ENCODE results near the gene NBAS.

NBAS gene

GRCh38 chr2:15186118-15186517 lies 375.0 kb downstream of the NBAS start:
- ChIA-PET CTCF (no interaction called here), POLR2A (no interaction called here)
- H3K27ac ChIP-seq (ENCODE audit: extremely low read depth, low read depth, low read length): no peak overlapping the region
- no peaks in the 10 kb centered on the region for H3K4me1 ChIP-seq (ENCODE audit: control insufficient read depth, insufficient read depth, low read length)
- no peak for TF ChIP-seq ZIC2 (tag by site-specific recombination; IDR thresholded peaks at IDR 0.05)
- TF ChIP-seq ZNF114 (tag by site-specific recombination; IDR thresholded peaks at IDR 0.05): no peak
- TF ChIP-seq, protein P1, sequence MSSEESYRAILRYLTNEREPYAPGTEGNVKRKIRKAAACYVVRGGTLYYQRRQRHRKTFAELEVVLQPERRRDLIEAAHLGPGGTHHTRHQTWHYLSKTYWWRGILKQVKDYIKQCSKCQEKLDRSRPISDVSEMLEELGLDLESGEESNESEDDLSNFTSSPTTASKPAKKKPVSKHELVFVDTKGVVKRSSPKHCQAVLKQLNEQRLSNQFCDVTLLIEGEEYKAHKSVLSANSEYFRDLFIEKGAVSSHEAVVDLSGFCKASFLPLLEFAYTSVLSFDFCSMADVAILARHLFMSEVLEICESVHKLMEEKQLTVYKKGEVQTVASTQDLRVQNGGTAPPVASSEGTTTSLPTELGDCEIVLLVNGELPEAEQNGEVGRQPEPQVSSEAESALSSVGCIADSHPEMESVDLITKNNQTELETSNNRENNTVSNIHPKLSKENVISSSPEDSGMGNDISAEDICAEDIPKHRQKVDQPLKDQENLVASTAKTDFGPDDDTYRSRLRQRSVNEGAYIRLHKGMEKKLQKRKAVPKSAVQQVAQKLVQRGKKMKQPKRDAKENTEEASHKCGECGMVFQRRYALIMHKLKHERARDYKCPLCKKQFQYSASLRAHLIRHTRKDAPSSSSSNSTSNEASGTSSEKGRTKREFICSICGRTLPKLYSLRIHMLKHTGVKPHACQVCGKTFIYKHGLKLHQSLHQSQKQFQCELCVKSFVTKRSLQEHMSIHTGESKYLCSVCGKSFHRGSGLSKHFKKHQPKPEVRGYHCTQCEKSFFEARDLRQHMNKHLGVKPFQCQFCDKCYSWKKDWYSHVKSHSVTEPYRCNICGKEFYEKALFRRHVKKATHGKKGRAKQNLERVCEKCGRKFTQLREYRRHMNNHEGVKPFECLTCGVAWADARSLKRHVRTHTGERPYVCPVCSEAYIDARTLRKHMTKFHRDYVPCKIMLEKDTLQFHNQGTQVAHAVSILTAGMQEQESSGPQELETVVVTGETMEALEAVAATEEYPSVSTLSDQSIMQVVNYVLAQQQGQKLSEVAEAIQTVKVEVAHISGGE (tag by site-specific recombination; conservative IDR thresholded peaks at IDR 0.05; ENCODE audit: low read depth): no peak
- no peaks in the 10 kb centered on the region for H3K9me3 ChIP-seq (ENCODE audit: control insufficient read depth, insufficient read depth, low read depth, low read length)
- H3K4me3 ChIP-seq (ENCODE audit: low read depth, low read length): no peak overlapping the region
- no peaks in the 10 kb centered on the region for H3K36me3 ChIP-seq (ENCODE audit: control insufficient read depth in 2 of 2, insufficient read depth in 1 of 2, low read length in 2 of 2)

DNA sequence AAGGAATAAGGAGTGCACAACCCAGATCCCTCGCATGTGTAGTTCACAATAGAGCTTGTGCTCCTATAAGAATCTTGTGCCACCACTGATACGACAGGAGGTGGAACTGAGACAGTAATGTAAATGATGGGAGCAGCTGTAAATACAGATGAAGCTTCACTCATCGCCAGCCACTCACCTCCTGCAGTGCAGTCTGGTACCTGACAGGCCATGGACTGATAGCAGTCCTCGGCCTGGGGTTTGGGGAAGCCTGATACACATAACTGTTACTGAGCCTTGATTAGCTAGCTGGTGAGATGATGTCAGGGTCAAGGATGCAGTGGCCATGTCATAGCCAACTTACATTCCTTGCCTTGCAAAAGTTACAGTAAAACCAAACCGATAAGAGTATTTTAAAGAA lies 376.6 kb downstream of the NBAS start:
- Histone ChIP-seq H3K9me3 (ENCODE audit: control insufficient read depth, insufficient read depth, low read depth, low read length) (no peaks in the 10 kb centered on the region), H3K27ac (ENCODE audit: extremely low read depth, low read depth, low read length) (no peak overlapping the region), H3K4me3 (ENCODE audit: low read depth, low read length) (no peak overlapping the region), H3K36me3 (ENCODE audit: control insufficient read depth in 2 of 2, insufficient read depth in 1 of 2, low read length in 2 of 2) (no peaks in the 10 kb centered on the region), H3K4me1 (ENCODE audit: control insufficient read depth, insufficient read depth, low read length) (no peaks in the 10 kb centered on the region)
- no peak for TF ChIP-seq KLF7 (tag by site-specific recombination; IDR thresholded peaks at IDR 0.05; ENCODE audit: borderline replicate concordance)
- TF ChIP-seq ZNF148 (tag by site-specific recombination; IDR thresholded peaks at IDR 0.05; ENCODE audit: borderline replicate concordance): no peak
- no peak for TF ChIP-seq KLF16 (tag by site-specific recombination; IDR thresholded peaks at IDR 0.05)
- POLR2A ChIA-PET: no interaction called here
- CTCF ChIA-PET: no interaction called here

- no peaks in the 10 kb centered on the region for H3K36me3 ChIP-seq (ENCODE audit: control insufficient read depth in 2 of 2, insufficient read depth in 1 of 2, low read length in 2 of 2)
- no peak for TF ChIP-seq ZNF184 (tag by site-specific recombination; IDR thresholded peaks at IDR 0.05)
- no peak for TF ChIP-seq ZNF416 (tag by site-specific recombination; IDR thresholded peaks at IDR 0.05)
- no peak for TF ChIP-seq YY2 (tag by site-specific recombination; IDR thresholded peaks at IDR 0.05)
- no peak for TF ChIP-seq ZNF777 (tag by site-specific recombination; IDR thresholded peaks at IDR 0.05; ENCODE audit: borderline replicate concordance)
- TF ChIP-seq OSR2 (tag by site-specific recombination; IDR thresholded peaks at IDR 0.05): no peak
- TF ChIP-seq ZNF488 (tag by site-specific recombination; IDR thresholded peaks at IDR 0.05): no peak
- TF ChIP-seq ZNF776 (tag by site-specific recombination; IDR thresholded peaks at IDR 0.05; ENCODE audit: borderline replicate concordance): no peak
- TF ChIP-seq HOXC10 (CRISPR knock-in tag; IDR thresholded peaks at IDR 0.05): no peak
- TF ChIP-seq ZEB2 (tag by site-specific recombination; IDR thresholded peaks at IDR 0.05): no peak
- TF ChIP-seq, protein P2, sequence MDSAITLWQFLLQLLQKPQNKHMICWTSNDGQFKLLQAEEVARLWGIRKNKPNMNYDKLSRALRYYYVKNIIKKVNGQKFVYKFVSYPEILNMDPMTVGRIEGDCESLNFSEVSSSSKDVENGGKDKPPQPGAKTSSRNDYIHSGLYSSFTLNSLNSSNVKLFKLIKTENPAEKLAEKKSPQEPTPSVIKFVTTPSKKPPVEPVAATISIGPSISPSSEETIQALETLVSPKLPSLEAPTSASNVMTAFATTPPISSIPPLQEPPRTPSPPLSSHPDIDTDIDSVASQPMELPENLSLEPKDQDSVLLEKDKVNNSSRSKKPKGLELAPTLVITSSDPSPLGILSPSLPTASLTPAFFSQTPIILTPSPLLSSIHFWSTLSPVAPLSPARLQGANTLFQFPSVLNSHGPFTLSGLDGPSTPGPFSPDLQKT (IDR thresholded peaks at IDR 0.05; ENCODE audit: borderline replicate concordance, low read depth, low read length): no peak
- no peaks in the 10 kb centered on the region for H3K9me3 ChIP-seq (ENCODE audit: control insufficient read depth, insufficient read depth, low read depth, low read length)
- CTCF ChIA-PET: no interaction called here
- no peak overlapping the region for H3K27ac ChIP-seq (ENCODE audit: extremely low read depth, low read depth, low read length)
- H3K4me1 ChIP-seq (ENCODE audit: control insufficient read depth, insufficient read depth, low read length): no peaks in the 10 kb centered on the region
- POLR2A ChIA-PET: no interaction called here
- H3K4me3 ChIP-seq (ENCODE audit: low read depth, low read length): no peak overlapping the region
Measured at GRCh38 chr2:15182275-15182674, 378.9 kb downstream of the NBAS start.
